HG03521 (cell line): Measurements from ENCODE around the gene TMEM260.
"Not testable (repeated sequence)": the region's sequence is repeated elsewhere in the genome, so short reads cannot be mapped to it uniquely, and the experiment has no call there.

Source experiments
- ATAC-seq: cut with Tn5 transposase; IDR thresholded peaks from one replicate; pipeline ENCODE4 v1.9.1; 2021; ENCODE audit warnings: mild to moderate bottlenecking, moderate library complexity; ENCODE audit not compliant: unreplicated experiment

Gene TMEM260

GRCh38 chr14:56666716-56667115, 87.1 kb downstream of the TMEM260 start:
- ATAC-seq, result no peak

- not testable (repeated sequence) for ATAC-seq
Observed at GRCh38 chr14:56667290-56667689, 87.7 kb downstream of the TMEM260 start.

- ATAC-seq, result no peak
Observed at GRCh38 chr14:56676042-56676441, 96.4 kb downstream of the TMEM260 start.

GRCh38 chr14:56678838-56679237, 99.2 kb downstream of the TMEM260 start:
- ATAC-seq, result no peak

- ATAC-seq, result no peak
Observed at GRCh38 chr14:56686416-56686815, 106.8 kb downstream of the TMEM260 start.

GRCh38 chr14:56687123-56687522, 107.5 kb downstream of the TMEM260 start:
- ATAC-seq, result no peak

- ATAC-seq, result no peak
Observed at GRCh38 chr14:56694609-56695008, 115.0 kb downstream of the TMEM260 start.

GRCh38 chr14:56695216-56695615, 115.6 kb downstream of the TMEM260 start:
- ATAC-seq, result not testable (repeated sequence)
